ENCODE measurements around the gene OR2W3.

DNA sequence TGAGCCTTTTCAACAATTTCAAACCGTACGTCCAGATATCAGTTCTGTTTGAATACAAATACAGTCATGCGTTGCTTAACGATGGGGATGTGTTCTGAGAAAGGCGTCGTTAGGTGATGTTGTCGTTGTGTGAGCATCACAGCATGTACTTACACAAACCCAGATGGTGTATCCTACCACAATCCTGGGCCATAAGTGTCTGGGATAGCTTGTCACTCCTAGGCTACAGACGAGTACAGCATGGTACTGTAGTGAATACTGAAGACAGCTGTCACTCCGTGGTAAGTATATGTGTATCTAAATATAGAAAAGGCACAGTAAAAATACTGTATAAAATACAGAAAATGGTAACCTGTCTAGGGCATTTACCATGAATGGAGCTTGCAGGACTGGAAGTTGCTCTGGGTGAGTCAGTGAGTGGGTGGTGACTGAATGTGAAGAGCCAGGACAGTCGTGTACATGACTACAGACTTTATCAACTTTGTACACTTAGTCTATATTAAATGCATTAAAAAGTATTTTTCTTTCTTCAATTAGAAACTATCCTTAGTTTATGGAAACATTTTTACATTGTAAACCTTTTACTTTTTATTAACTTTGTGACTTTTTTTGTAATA lies 10.5 kb upstream of the OR2W3 start:
- TF ChIP-seq, protein P1, sequence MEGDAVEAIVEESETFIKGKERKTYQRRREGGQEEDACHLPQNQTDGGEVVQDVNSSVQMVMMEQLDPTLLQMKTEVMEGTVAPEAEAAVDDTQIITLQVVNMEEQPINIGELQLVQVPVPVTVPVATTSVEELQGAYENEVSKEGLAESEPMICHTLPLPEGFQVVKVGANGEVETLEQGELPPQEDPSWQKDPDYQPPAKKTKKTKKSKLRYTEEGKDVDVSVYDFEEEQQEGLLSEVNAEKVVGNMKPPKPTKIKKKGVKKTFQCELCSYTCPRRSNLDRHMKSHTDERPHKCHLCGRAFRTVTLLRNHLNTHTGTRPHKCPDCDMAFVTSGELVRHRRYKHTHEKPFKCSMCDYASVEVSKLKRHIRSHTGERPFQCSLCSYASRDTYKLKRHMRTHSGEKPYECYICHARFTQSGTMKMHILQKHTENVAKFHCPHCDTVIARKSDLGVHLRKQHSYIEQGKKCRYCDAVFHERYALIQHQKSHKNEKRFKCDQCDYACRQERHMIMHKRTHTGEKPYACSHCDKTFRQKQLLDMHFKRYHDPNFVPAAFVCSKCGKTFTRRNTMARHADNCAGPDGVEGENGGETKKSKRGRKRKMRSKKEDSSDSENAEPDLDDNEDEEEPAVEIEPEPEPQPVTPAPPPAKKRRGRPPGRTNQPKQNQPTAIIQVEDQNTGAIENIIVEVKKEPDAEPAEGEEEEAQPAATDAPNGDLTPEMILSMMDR (IDR thresholded peaks at IDR 0.05): no peak
- no peak for TF ChIP-seq POLR2A (IDR thresholded peaks at IDR 0.05)

Data from prostate gland (tissue), 2 donors.